H1 (cell line): ENCODE data around the gene SHANK1. TPM values are rescaled to one million over a fixed set of nuclear protein-coding genes. Genes with fewer than 3 reads are reported as not detected.

ENCODE experiments used
- GTF2F1 ChIP-seq: IDR thresholded peaks from 2 replicates; pipeline ENCODE4 v1.6.1; 2012; ENCODE audit warnings: low read depth, low read length, improper control_type of control experiment, borderline replicate concordance
- KDM4A ChIP-seq: IDR thresholded peaks from one replicate; pipeline ENCODE4 v1.7.1; 2012; ENCODE audit warnings: low read depth, mild to moderate bottlenecking, moderate library complexity, low read length, inconsistent platforms; ENCODE audit not compliant: severe bottlenecking
- SP2 ChIP-seq: IDR thresholded peaks from 2 replicates; pipeline ENCODE4 v1.6.1; 2012; ENCODE audit warnings: mild to moderate bottlenecking, low read length, inconsistent platforms
- TAF7 ChIP-seq: optimal IDR thresholded peaks from 2 replicates; pipeline ENCODE3; 2011; ENCODE audit warnings: low read depth, mild to moderate bottlenecking, inconsistent platforms, low read length, moderate library complexity, borderline replicate concordance
- polyA plus RNA-seq, 7 experiments: library from polyadenylated mRNA; depleted of rRNA in 3 of 7; stranded (reverse) in 5 of 7; unstranded in 2 of 7; fragments of >200 nt in 5 of 7; fragments of 200-250 nt in 2 of 7; gene quantifications; 1 replicate in 5 of 7; 2 replicates in 1 of 7; 4 replicates in 1 of 7; pipeline versions ENCODE4 v1.2.1 to v1.2.3, GENCODE V29; 2011 to 2013; ENCODE audit warnings: missing spikeins in 2 of 7, mixed read lengths in 2 of 7
- total RNA-seq: library from RNA; stranded (reverse); fragmentation: NEBNext Ultra II Directional; extraction: Animal tissue kit (Norgen Biotek cat#: 25700); gene quantifications from 2 replicates; pipeline ENCODE4 v1.2.1, GENCODE V29; 2021
- TF ChIP-seq, protein P1 (sequence below): IDR thresholded peaks from 2 replicates; pipeline ENCODE4 v1.6.1; 2012; ENCODE audit warnings: low read length, inconsistent platforms

SHANK1 gene
- total and polyA plus RNA-seq, 2 of the 8 experiments (the other 6 are each of a cell fraction or from before 2014, with no cell fraction given): 1.1 to 3.7 TPM

DNA sequence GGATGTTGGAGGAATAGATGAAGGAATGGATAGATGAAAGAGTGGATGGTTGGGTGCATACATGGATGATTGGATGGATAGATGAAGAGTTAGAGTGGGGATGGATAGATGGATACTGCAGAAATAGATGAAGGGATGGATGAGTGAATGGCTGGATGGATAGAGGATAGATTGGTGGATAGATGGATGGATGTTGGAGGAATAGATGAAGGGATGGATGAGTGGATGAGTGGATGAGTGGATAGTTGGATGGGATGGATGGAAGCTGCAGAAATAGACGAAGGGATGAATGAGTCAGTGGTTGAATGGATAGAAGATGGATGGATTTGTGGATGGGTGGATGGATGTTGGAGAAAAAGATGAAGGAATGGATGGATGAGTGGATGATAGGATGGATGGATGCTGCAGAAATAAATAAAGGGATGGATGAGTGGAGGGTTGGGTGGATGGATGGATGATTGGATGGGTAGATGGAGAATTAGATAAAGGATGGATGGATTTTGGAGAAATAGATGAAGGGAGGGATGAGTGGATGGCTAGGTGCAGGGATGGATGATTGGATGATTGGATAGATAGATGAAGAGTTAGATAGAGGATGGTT lies 75.2 kb downstream of the SHANK1 start (continued):
- no peak for TF ChIP-seq KDM4A
- no peak for TF ChIP-seq GTF2F1
- TF ChIP-seq, protein P1, sequence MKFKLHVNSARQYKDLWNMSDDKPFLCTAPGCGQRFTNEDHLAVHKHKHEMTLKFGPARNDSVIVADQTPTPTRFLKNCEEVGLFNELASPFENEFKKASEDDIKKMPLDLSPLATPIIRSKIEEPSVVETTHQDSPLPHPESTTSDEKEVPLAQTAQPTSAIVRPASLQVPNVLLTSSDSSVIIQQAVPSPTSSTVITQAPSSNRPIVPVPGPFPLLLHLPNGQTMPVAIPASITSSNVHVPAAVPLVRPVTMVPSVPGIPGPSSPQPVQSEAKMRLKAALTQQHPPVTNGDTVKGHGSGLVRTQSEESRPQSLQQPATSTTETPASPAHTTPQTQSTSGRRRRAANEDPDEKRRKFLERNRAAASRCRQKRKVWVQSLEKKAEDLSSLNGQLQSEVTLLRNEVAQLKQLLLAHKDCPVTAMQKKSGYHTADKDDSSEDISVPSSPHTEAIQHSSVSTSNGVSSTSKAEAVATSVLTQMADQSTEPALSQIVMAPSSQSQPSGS: no peak
- no peak for TF ChIP-seq SP2
- no peak for TF ChIP-seq TAF7
